Prostate gland (tissue), 2 donors: ENCODE data around the gene ZNF740. TPM values are rescaled to one million over a fixed set of nuclear protein-coding genes. Genes with fewer than 3 reads are reported as not detected.

Source experiments
- DNase-seq: peaks from one replicate; pipeline ENCODE4 v3.0.0-alpha.2; 2019; ENCODE audit warnings: low spot score
- H3K27ac ChIP-seq, 2 donors: fragments of 200-600 bp; sonication (generic); 2 replicates each; pipeline ENCODE4 v1.5.1; 2017 to 2019
- H3K27me3 ChIP-seq: fragments of 200-600 bp; sonication (generic); replicated peaks from 2 replicates; pipeline ENCODE4 v1.5.1; 2019; ENCODE audit not compliant: insufficient read depth
- H3K36me3 ChIP-seq, 2 donors: fragments of 200-600 bp; sonication (generic); 1 replicate in 1 of 2; 2 replicates in 1 of 2; pipeline versions ENCODE4 v1.5.1 to v1.8.1; 2017 to 2019
- H3K4me1 ChIP-seq: fragments of 200-600 bp; sonication (generic); replicated peaks from 2 replicates; pipeline ENCODE4 v1.5.1; 2019
- H3K4me3 ChIP-seq, 2 donors: fragments of 200-600 bp; sonication (generic); 2 replicates each; pipeline ENCODE4 v1.5.1; 2017 to 2019
- H3K9me3 ChIP-seq: fragments of 200-600 bp; sonication (generic); 2 replicates; pipeline ENCODE4 v1.5.1; 2017
- POLR2A ChIP-seq: fragments of 450-650 bp; IDR thresholded peaks from one replicate; pipeline ENCODE4 v1.6.1; 2016; ENCODE audit warnings: antibody characterized with exemption, mild to moderate bottlenecking
- POLR2AphosphoS5 ChIP-seq: sonication (generic); formaldehyde crosslinking; IDR thresholded peaks from one replicate; pipeline ENCODE4 v1.6.1; 2017; ENCODE audit warnings: antibody characterized with exemption
- WGBS: methylation state at CpG from one replicate; pipeline ENCODE4 v1.1.5; 2018; 5-methylcytosine and 5-hydroxymethylcytosine counted together
- intact Hi-C: fragments of 100-400 bp; cut with DNase I; formaldehyde crosslinking; loops from one replicate; pipeline ENCODE4 v1.14.2; 2022
- total RNA-seq, 2 donors: library from RNA; depleted of rRNA; stranded (reverse); fragments of >200 nt; gene quantifications; one replicate each; pipeline ENCODE4 v1.1.0, GENCODE V29; 2016
- TF ChIP-seq, protein P1 (sequence below), 4 experiments: fragments of 200-600 bp in 2 of 4; fragments of 450-650 bp in 2 of 4; sonication (generic) in 2 of 4; IDR thresholded peaks; 1 replicate in 3 of 4; 2 replicates in 1 of 4; pipeline ENCODE4 v1.5.1; 2016 to 2019; ENCODE audit warnings: antibody characterized with exemption in 4 of 4, mild to moderate bottlenecking in 2 of 4, moderate library complexity in 2 of 4

Gene ZNF740
- total RNA-seq, 2 donors from 2014 or later, result 17.0 to 19.1 TPM

DNA sequence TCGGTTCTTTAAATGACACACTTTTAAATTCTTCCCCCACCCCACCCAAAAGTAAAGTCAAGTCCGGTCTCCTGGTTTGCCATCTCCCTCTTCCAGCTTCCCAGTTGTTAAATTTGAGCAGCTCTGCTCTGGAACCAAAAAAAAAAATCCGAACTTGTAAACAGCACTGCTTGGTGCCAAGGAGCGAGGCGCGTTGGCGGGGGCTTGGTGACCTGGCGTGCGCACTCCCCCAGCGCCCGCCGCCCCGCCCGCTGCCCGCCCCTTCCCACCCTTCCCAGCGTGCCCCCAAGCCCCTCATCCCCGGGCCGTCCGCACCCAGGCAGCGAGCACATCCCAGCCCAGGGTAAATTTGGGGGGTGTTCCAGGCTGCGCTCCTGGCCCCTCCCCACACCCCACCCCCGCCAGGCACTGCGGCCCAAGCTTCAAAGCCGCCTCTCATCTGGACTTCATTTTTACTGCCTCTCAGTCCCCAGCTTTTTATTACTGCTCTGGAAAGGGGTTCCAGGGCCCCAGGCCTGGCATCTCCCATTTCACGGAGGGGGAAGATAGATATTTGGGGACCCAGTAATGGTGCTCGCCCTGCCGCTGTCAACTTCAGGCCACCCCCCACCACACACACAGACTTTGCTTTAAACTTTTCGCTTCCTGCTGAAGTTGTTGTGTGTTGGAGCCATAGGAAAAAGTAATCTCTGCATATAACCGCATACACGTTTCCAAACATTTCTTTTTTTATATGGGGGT is 38.2 kb downstream of the ZNF740 start:
- Histone ChIP-seq H3K36me3 (peaks cover 0 to 6% of the 10 kb centered on the region in 2 donors), H3K27me3 (no peaks in the 10 kb centered on the region), H3K27ac (peak overlapping the region; percentile 82 to 99), H3K4me1 (peaks cover 22% of the 10 kb centered on the region), H3K9me3 (no peaks in the 10 kb centered on the region), H3K4me3 (peak overlapping the region; percentile 48 to 70)
- no peak for DNase-seq
- intact Hi-C loops, result no loop called here
- WGBS, result 7% methylated on average over 28 of the region's 30 CpGs
- TF ChIP-seq POLR2A (no peak), POLR2AphosphoS5 (no peak)
- TF ChIP-seq, protein P1, sequence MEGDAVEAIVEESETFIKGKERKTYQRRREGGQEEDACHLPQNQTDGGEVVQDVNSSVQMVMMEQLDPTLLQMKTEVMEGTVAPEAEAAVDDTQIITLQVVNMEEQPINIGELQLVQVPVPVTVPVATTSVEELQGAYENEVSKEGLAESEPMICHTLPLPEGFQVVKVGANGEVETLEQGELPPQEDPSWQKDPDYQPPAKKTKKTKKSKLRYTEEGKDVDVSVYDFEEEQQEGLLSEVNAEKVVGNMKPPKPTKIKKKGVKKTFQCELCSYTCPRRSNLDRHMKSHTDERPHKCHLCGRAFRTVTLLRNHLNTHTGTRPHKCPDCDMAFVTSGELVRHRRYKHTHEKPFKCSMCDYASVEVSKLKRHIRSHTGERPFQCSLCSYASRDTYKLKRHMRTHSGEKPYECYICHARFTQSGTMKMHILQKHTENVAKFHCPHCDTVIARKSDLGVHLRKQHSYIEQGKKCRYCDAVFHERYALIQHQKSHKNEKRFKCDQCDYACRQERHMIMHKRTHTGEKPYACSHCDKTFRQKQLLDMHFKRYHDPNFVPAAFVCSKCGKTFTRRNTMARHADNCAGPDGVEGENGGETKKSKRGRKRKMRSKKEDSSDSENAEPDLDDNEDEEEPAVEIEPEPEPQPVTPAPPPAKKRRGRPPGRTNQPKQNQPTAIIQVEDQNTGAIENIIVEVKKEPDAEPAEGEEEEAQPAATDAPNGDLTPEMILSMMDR (IDR thresholded peaks at IDR 0.05), result no peak

DNA sequence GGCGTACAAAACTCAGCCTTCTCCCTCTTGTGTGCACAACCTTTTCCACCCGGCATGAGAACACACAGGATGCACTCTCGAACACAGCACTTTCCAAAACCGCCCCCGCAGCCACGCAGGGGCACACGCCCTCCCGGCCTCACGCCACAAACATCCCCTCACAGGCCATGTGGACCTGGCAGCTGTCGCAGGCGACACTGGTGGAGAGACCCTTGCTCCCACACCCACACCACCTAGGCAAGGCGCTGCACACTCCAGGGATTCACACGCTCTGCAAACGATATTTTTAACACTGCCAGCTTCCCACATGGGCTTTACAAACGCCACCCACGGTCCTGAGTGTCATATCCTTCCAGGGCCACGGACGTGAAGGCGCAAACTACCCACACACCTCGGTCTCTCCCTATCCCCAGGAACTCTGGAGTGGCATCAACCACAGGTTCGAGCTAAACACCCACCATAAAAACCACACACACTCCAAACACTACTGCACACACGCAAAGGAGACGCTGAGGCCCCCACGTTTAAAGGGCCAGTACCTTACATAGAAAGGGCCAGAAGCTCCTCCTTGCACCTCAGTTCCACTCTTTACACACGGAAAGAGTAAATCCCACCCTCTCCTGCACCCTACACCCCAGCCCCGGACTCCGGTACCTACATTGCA is 38.9 kb downstream of the ZNF740 start:
- Histone ChIP-seq H3K27ac (peak overlapping the region; percentile 82 to 99), H3K36me3 (peaks cover 0 to 6% of the 10 kb centered on the region in 2 donors), H3K4me1 (peaks cover 28% of the 10 kb centered on the region), H3K9me3 (no peaks in the 10 kb centered on the region), H3K4me3 (peak overlapping the region; percentile 48 to 70), H3K27me3 (no peaks in the 10 kb centered on the region)
- WGBS, result 4% methylated on average over 27 of the region's 27 CpGs
- no peak for DNase-seq
- intact Hi-C loops, result no loop called here
- TF ChIP-seq POLR2AphosphoS5 (no peak), POLR2A (peak; percentile 19)

DNA sequence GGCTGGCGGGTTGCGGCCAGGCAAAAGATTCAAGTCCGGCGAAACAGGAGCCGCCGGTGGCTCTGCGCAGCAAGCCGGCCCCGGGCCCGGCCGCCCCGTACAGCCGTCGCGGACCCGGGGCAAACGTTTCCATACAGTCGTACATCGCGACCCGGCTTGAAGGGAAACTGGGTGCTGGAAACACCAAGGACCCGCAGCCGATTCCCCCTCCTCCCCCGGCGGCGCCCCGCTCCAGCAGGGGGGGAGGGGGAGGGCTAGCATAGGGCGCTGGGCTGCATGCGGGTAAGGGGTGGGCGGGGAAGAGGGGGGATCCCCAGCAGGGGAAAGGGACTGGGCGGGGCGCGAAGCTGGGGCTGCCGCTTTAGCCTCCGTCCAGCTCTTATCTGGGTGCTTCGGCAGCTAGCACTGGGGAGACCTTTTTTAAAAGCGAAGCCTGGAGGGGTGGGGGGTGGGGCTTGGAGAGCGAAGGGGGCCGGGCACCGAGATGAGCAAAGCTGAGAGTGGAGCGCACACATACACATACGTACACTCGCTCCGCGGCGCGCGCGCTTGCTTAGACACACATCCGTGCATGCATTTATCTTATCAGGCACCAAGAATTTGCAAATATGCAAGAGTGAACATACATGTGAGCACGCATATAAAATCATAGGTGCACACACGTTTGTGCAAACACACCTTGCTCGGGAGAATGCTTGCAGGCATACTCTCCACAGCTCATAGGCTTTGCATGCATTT is 39.6 kb downstream of the ZNF740 start:
- peaks cover 35% of the 10 kb centered on the region for H3K4me1 ChIP-seq
- DNase-seq, result peak; percentile 63

DNA sequence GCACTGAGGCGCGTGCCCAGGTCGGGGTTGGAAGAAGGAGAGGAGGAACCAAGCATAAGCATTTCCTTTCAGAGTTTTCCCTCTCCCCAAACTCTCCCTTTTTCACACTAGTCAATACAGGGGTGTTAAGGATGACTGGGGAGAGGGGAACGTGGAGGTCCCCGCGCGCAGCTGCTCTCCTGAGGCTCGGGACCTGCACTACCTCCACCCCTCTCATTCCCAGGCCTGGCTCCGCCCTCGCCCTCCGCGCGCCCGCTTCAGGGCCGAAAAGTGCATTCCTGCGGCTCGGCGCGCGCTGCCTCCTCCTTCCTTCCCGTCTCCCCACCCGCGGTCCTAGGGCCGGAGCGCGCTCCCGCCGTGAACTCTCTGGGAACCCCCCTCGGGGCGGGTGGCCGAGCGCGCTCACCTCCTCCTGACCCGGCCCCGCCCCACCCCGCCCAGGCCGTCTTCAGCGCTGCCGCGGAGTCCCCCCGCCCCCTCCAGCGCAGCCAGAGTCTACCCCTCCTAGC is 40.2 kb downstream of the ZNF740 start:
- 2% methylated on average over 41 of the region's 42 CpGs for WGBS
- no peaks in the 10 kb centered on the region for H3K9me3 ChIP-seq

More for the DNA sequence above, 39.6 kb downstream of the ZNF740 start:
- TF ChIP-seq, protein P1 (IDR thresholded peaks at IDR 0.05), result no peak
- TF ChIP-seq POLR2A (no peak), POLR2AphosphoS5 (no peak)
- Histone ChIP-seq H3K36me3 (peaks cover 0 to 6% of the 10 kb centered on the region in 2 donors), H3K27ac (peak overlapping the region; percentile 97 to 99), H3K27me3 (no peaks in the 10 kb centered on the region), H3K9me3 (no peaks in the 10 kb centered on the region), H3K4me3 (peak overlapping the region; percentile 48 to 70)
- WGBS, result under 1% methylated on average over 52 of the region's 53 CpGs
- intact Hi-C loops, result no loop called here

More for the DNA sequence above, 40.2 kb downstream of the ZNF740 start:
- Histone ChIP-seq H3K36me3 (no peaks in the 10 kb centered on the region), H3K27ac (peak overlapping the region; percentile 97 to 99), H3K27me3 (no peaks in the 10 kb centered on the region), H3K4me3 (peak overlapping the region; percentile 48 to 70), H3K4me1 (peaks cover 40% of the 10 kb centered on the region)
- TF ChIP-seq, protein P1 (IDR thresholded peaks at IDR 0.05), result no peak
- TF ChIP-seq POLR2AphosphoS5 (peak; percentile 75), POLR2A (peak; percentile 6)
- intact Hi-C loops, result no loop called here
- peak; percentile 84 for DNase-seq
